ENCODE measurements around the gene TEX14. TPM values are rescaled to one million over a fixed set of nuclear protein-coding genes. Genes with fewer than 3 reads are reported as not detected.
"Not testable (repeated sequence)": the region's sequence is repeated elsewhere in the genome, so short reads cannot be mapped to it uniquely, and the experiment has no call there.

Gene TEX14
- total and polyA plus RNA-seq, 9 donors = 2.1 to 5.1 (median 4.1) TPM

DNA sequence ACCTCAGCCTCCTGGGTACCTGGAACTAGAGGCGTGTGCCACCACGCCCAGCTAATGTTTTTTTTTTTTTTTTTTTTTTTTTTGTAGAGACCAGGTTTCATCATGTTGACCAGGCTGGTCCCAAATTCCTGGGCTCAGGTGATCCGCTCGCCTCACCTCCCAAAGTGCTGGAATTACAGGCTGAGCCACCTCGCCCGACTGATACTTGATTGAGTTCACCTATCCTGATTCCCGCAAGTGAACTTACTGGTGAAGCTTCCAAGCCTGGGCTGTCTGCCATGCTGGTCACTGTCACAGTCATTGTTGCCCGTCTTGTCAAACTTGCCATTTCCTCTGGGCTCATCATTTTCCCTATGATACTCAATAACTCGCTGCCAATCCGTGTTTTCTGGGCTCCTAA is 106.3 kb downstream of the TEX14 start:
- H3K27me3 ChIP-seq (ENCODE audit: control insufficient read depth, insufficient read depth, low read length) = no peaks in the 10 kb centered on the region
- H3K4me1 ChIP-seq (ENCODE audit: control insufficient read depth, insufficient read depth, low read length) = no peaks in the 10 kb centered on the region
- no peaks in the 10 kb centered on the region for H3K9me3 ChIP-seq (replicated peaks; ENCODE audit: control insufficient read depth, low read depth, low read length)
- H3K4me3 ChIP-seq (ENCODE audit: low read length) = no peak overlapping the region
- H3K27ac ChIP-seq (ENCODE audit: low read length) = no peak overlapping the region
- DNase-seq = no peak
- 86% methylated on average over 6 of the region's 10 CpGs for WGBS (ENCODE audit: insufficient coverage)
- no peaks in the 10 kb centered on the region for H3K36me3 ChIP-seq (ENCODE audit: control insufficient read depth, insufficient read depth, low read length)

DNA sequence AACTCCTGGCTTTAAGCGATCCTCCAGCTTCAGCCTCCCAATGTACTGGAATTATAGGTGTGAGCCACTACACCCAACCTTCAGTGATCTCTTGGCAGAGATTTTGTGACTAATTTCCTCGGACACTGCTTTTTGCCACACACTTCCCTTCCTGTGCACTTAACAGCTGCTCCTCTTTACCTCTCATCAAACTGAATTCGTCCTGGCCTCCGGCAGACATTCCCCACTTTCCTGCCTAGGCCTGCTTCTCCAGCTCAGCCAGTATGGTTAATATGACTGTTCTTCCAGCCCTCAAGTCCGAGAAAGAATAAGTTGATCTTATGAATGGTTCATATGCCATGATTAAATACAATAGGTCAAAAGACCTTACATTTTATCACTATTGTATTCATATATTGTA is 108.4 kb downstream of the TEX14 start:
- WGBS (ENCODE audit: insufficient coverage) = 100% methylated on average over 1 of the region's 5 CpGs
- Histone ChIP-seq H3K27me3 (ENCODE audit: control insufficient read depth, insufficient read depth, low read length) (no peaks in the 10 kb centered on the region), H3K4me1 (ENCODE audit: control insufficient read depth, insufficient read depth, low read length) (no peaks in the 10 kb centered on the region), H3K4me3 (ENCODE audit: low read length) (no peak overlapping the region), H3K27ac (ENCODE audit: low read length) (no peak overlapping the region), H3K9me3 (replicated peaks; ENCODE audit: control insufficient read depth, low read depth, low read length) (no peaks in the 10 kb centered on the region), H3K36me3 (ENCODE audit: control insufficient read depth, insufficient read depth, low read length) (no peaks in the 10 kb centered on the region)
- DNase-seq = no peak

DNA sequence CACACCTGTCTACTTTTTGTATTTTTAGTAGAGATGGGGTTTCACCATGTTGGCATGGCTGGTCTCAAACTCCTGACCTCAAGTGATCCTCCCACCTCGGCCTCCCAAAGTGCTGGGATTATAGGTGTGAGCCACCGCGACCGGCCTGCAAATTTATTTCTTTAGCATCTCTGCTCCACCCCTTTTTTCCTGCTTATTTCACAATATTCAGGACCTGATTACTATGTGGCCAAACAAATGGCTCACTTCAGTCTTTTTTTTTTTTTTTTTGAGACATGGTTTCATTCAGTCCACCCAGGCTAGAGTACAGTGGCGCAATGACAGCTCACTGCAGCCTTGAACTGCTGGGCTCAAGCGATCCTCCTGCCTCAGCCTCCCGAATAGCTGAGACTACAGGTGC is 109.1 kb downstream of the TEX14 start:
- not testable (repeated sequence) for H3K9me3 ChIP-seq (replicated peaks; ENCODE audit: control insufficient read depth, low read depth, low read length); H3K4me1 ChIP-seq (ENCODE audit: control insufficient read depth, insufficient read depth, low read length); DNase-seq; H3K27ac ChIP-seq (ENCODE audit: low read length); H3K36me3 ChIP-seq (ENCODE audit: control insufficient read depth, insufficient read depth, low read length); H3K4me3 ChIP-seq (ENCODE audit: low read length); H3K27me3 ChIP-seq (ENCODE audit: control insufficient read depth, insufficient read depth, low read length)
- WGBS (ENCODE audit: insufficient coverage) = 95% methylated on average over 7 of the region's 7 CpGs

GRCh38 chr17:58580671-58581070 is 111.2 kb downstream of the TEX14 start:
- no peak overlapping the region for H3K4me3 ChIP-seq (ENCODE audit: low read length)
- no peaks in the 10 kb centered on the region for H3K4me1 ChIP-seq (ENCODE audit: control insufficient read depth, insufficient read depth, low read length)
- WGBS (ENCODE audit: insufficient coverage) = no CpG with 5 or more reads among the region's 2 CpGs
- H3K9me3 ChIP-seq (replicated peaks; ENCODE audit: control insufficient read depth, low read depth, low read length) = no peaks in the 10 kb centered on the region
- peak; percentile 32 for DNase-seq
- H3K36me3 ChIP-seq (ENCODE audit: control insufficient read depth, insufficient read depth, low read length) = no peaks in the 10 kb centered on the region
- H3K27ac ChIP-seq (ENCODE audit: low read length) = no peak overlapping the region
- no peaks in the 10 kb centered on the region for H3K27me3 ChIP-seq (ENCODE audit: control insufficient read depth, insufficient read depth, low read length)

- H3K4me1 ChIP-seq (ENCODE audit: control insufficient read depth, insufficient read depth, low read length) = no peaks in the 10 kb centered on the region
- H3K27me3 ChIP-seq (ENCODE audit: control insufficient read depth, insufficient read depth, low read length) = no peaks in the 10 kb centered on the region
- no peak overlapping the region for H3K4me3 ChIP-seq (ENCODE audit: low read length)
- H3K36me3 ChIP-seq (ENCODE audit: control insufficient read depth, insufficient read depth, low read length) = no peaks in the 10 kb centered on the region
- DNase-seq = peak; percentile 51
- no peak overlapping the region for H3K27ac ChIP-seq (ENCODE audit: low read length)
- 20% methylated on average over 2 of the region's 7 CpGs for WGBS (ENCODE audit: insufficient coverage)
- no peaks in the 10 kb centered on the region for H3K9me3 ChIP-seq (replicated peaks; ENCODE audit: control insufficient read depth, low read depth, low read length)
These were observed 114.1 kb downstream of the TEX14 start for GRCh38 chr17:58577696-58578095.

GRCh38 chr17:58576679-58577367 is 115.0 kb downstream of the TEX14 start:
- H3K9me3 ChIP-seq (replicated peaks; ENCODE audit: control insufficient read depth, low read depth, low read length) = no peaks in the 10 kb centered on the region
- no peaks in the 10 kb centered on the region for H3K36me3 ChIP-seq (ENCODE audit: control insufficient read depth, insufficient read depth, low read length)
- WGBS (ENCODE audit: insufficient coverage) = no CpG with 5 or more reads among the region's 3 CpGs
- no peak for DNase-seq
- no peak overlapping the region for H3K27ac ChIP-seq (ENCODE audit: low read length)
- H3K4me1 ChIP-seq (ENCODE audit: control insufficient read depth, insufficient read depth, low read length) = no peaks in the 10 kb centered on the region
- H3K27me3 ChIP-seq (ENCODE audit: control insufficient read depth, insufficient read depth, low read length) = no peaks in the 10 kb centered on the region
- no peak overlapping the region for H3K4me3 ChIP-seq (ENCODE audit: low read length)

DNA sequence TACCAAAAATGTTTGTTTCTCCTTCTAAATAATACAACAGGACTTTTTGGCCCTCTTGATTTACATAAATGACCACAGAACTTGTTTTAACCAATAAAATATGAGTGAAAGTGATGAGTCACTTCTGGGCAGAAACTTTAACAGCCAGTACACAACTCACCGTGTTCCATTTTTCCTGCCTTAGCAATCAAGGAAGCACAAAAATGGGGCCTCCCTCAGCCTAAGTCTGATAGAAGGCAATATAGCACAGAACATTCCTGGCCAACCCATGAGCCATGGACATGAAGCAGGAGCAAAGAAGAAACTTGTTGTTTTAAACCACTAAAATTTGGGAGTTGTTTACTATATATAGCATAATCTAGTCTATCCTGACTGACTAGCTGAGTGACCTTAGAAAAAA is 116.3 kb downstream of the TEX14 start:
- no peaks in the 10 kb centered on the region for H3K27me3 ChIP-seq (ENCODE audit: control insufficient read depth, insufficient read depth, low read length)
- WGBS (ENCODE audit: insufficient coverage) = no CpG with 5 or more reads among the region's 1 CpG
- H3K36me3 ChIP-seq (ENCODE audit: control insufficient read depth, insufficient read depth, low read length) = no peaks in the 10 kb centered on the region
- H3K4me1 ChIP-seq (ENCODE audit: control insufficient read depth, insufficient read depth, low read length) = no peaks in the 10 kb centered on the region
- no peak overlapping the region for H3K4me3 ChIP-seq (ENCODE audit: low read length)
- no peaks in the 10 kb centered on the region for H3K9me3 ChIP-seq (replicated peaks; ENCODE audit: control insufficient read depth, low read depth, low read length)
- H3K27ac ChIP-seq (ENCODE audit: low read length) = no peak overlapping the region
- no peak for DNase-seq

DNA sequence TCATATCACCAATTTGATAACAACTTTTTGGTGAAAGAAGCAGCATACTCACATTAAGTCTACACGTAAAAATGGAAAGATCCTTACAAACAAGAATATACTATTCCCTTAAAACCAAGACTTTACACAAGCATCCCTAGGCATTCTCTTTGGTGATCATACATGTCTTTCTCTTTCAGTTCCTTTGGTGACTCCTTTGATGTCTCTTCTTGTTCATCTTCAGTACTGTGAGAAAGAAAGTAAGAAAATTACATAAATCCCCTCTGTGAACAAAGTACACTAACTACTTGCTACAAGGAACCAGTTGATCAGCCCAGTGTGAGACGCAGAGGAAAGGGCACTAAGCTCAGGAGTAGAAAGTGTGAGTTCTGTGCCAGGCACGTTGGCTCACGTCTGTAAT is 117.8 kb downstream of the TEX14 start:
- Histone ChIP-seq H3K27me3 (ENCODE audit: control insufficient read depth, insufficient read depth, low read length) (no peaks in the 10 kb centered on the region), H3K4me1 (ENCODE audit: control insufficient read depth, insufficient read depth, low read length) (no peaks in the 10 kb centered on the region), H3K36me3 (ENCODE audit: control insufficient read depth, insufficient read depth, low read length) (no peaks in the 10 kb centered on the region), H3K9me3 (replicated peaks; ENCODE audit: control insufficient read depth, low read depth, low read length) (no peaks in the 10 kb centered on the region), H3K27ac (ENCODE audit: low read length) (no peak overlapping the region), H3K4me3 (ENCODE audit: low read length) (no peak overlapping the region)
- WGBS (ENCODE audit: insufficient coverage) = 82% methylated on average over 3 of the region's 4 CpGs
- DNase-seq = no peak

DNA sequence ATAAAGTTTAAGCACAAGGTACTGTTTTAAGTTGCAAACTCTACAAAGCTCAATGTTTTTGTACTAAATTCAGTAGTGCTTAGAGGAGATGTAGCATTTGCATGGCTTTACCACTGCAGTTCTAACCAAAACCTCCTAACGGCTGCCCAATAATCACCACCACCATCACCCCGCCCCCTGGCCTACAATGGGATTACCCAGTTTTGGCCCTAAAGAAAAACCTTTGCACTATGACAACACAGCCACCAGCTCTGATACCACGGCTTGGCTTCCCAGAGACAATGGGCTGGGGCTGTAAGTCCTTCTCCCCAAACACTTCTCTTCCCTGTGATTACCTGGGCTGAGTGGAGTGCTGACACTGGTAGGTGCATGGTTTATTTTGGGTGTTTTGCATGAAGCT is 119.0 kb downstream of the TEX14 start:
- Histone ChIP-seq H3K9me3 (replicated peaks; ENCODE audit: control insufficient read depth, low read depth, low read length) (no peaks in the 10 kb centered on the region), H3K27ac (ENCODE audit: low read length) (no peak overlapping the region), H3K36me3 (ENCODE audit: control insufficient read depth, insufficient read depth, low read length) (no peaks in the 10 kb centered on the region), H3K4me1 (ENCODE audit: control insufficient read depth, insufficient read depth, low read length) (peaks cover 4% of the 10 kb centered on the region), H3K4me3 (ENCODE audit: low read length) (no peak overlapping the region), H3K27me3 (ENCODE audit: control insufficient read depth, insufficient read depth, low read length) (no peaks in the 10 kb centered on the region)
- no peak for DNase-seq
- WGBS (ENCODE audit: insufficient coverage) = 100% methylated on average over 2 of the region's 3 CpGs

DNA sequence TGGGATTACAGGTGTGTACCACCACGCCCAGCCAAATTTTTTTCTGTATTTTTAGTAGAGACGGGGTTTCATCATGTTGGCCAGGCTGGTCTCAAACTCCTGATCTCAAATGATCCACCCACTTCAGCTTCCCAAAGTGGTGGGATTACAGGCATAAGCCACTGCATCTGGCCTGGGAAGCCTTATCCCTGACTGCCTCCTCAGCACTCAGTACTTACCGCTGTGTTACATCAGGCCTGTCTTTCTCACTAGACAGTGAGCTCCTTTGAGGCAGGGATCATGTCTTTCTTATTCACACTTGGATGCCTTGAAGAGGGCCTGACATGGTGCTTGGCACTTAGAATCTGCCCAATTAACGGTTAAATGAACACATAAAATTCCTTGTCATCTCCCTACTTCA is 121.1 kb downstream of the TEX14 start:
- peaks cover 4% of the 10 kb centered on the region for H3K4me1 ChIP-seq (ENCODE audit: control insufficient read depth, insufficient read depth, low read length)

DNA sequence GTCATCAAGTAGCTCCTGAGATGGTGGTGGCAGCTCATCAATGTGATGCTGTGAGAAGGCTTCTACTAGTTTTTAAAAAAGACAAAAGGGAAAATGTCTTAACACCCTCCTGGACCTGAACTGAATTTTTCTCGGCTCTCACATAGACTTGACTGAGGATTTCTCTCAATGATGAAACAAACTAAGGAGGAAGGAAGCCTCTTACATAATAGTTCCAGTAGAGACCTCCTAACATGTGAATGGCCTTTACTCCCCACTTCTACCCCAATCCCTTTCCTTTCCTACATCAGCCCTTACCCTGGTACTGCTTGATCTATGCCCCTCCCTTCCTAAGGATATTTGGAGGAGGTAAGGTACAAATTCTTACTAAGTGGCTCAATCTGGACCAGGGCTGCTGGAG is 122.6 kb downstream of the TEX14 start:
- no peaks in the 10 kb centered on the region for H3K27me3 ChIP-seq (ENCODE audit: control insufficient read depth, insufficient read depth, low read length)
- H3K9me3 ChIP-seq (replicated peaks; ENCODE audit: control insufficient read depth, low read depth, low read length) = no peaks in the 10 kb centered on the region
- no peak overlapping the region for H3K27ac ChIP-seq (ENCODE audit: low read length)
- no CpG with 5 or more reads among the region's 1 CpG for WGBS (ENCODE audit: insufficient coverage)
- DNase-seq = no peak
- no peak overlapping the region for H3K4me3 ChIP-seq (ENCODE audit: low read length)
- peaks cover 4% of the 10 kb centered on the region for H3K4me1 ChIP-seq (ENCODE audit: control insufficient read depth, insufficient read depth, low read length)
- H3K36me3 ChIP-seq (ENCODE audit: control insufficient read depth, insufficient read depth, low read length) = no peaks in the 10 kb centered on the region

More for the DNA sequence above, 121.1 kb downstream of the TEX14 start:
- Histone ChIP-seq H3K4me3 (ENCODE audit: low read length) (no peak overlapping the region), H3K27me3 (ENCODE audit: control insufficient read depth, insufficient read depth, low read length) (no peaks in the 10 kb centered on the region), H3K27ac (ENCODE audit: low read length) (no peak overlapping the region), H3K9me3 (replicated peaks; ENCODE audit: control insufficient read depth, low read depth, low read length) (no peaks in the 10 kb centered on the region), H3K36me3 (ENCODE audit: control insufficient read depth, insufficient read depth, low read length) (no peaks in the 10 kb centered on the region)
- WGBS (ENCODE audit: insufficient coverage) = 91% methylated on average over 4 of the region's 4 CpGs
- DNase-seq = no peak

Measured in muscle of leg (tissue), 11 donors.